Jurkat, Clone E6-1 (cell line): ENCODE measurements around the gene PSMD5.
A peak's percentile ranks its signal among the peaks of the same experiment; 100 is the strongest.
"Not testable (repeated sequence)": the region's sequence is repeated elsewhere in the genome, so short reads cannot be mapped to it uniquely, and the experiment has no call there.

Experiments
- DNase-seq: peaks from one replicate; pipeline ENCODE4 v3.0.0-alpha.2; 2011; ENCODE audit warnings: low read depth, low spot score
- H3K4me3 ChIP-seq: 2 replicates; pipeline ENCODE4 v1.5.1; 2011; ENCODE audit warnings: mild to moderate bottlenecking, low read length, control low read depth, moderate library complexity

The PSMD5 gene

GRCh38 chr9:120830865-120831264, 11.9 kb downstream of the PSMD5 start:
- H3K4me3 ChIP-seq: no peak overlapping the region
- DNase-seq: no peak

GRCh38 chr9:120830151-120830550, 12.6 kb downstream of the PSMD5 start:
- H3K4me3 ChIP-seq: no peak overlapping the region
- DNase-seq: no peak

- H3K4me3 ChIP-seq: no peak overlapping the region
- DNase-seq: no peak
Measured at GRCh38 chr9:120829650-120830049, 13.1 kb downstream of the PSMD5 start.

- DNase-seq: no peak
- H3K4me3 ChIP-seq: no peak overlapping the region
Measured at GRCh38 chr9:120820095-120820494, 22.6 kb downstream of the PSMD5 start.

GRCh38 chr9:120818595-120818994, 24.1 kb downstream of the PSMD5 start:
- no peak for DNase-seq
- H3K4me3 ChIP-seq: no peak overlapping the region

GRCh38 chr9:120815075-120815474, 27.6 kb downstream of the PSMD5 start:
- H3K4me3 ChIP-seq: no peak overlapping the region
- DNase-seq: no peak

- no peak overlapping the region for H3K4me3 ChIP-seq
- no peak for DNase-seq
Measured at GRCh38 chr9:120808931-120809330, 33.8 kb downstream of the PSMD5 start.

- no peak overlapping the region for H3K4me3 ChIP-seq
- DNase-seq: no peak
Measured at GRCh38 chr9:120807607-120808379, 34.9 kb downstream of the PSMD5 start.

GRCh38 chr9:120804784-120805363, 37.8 kb downstream of the PSMD5 start:
- not testable (repeated sequence) for H3K4me3 ChIP-seq

GRCh38 chr9:120801441-120801840, 41.3 kb downstream of the PSMD5 start:
- DNase-seq: no peak
- H3K4me3 ChIP-seq: no peak overlapping the region

More at GRCh38 chr9:120804784-120805363, 37.8 kb downstream of the PSMD5 start:
- not testable (repeated sequence) for DNase-seq

- DNase-seq: peak; percentile 82
Measured at GRCh38 chr9:120792898-120793765, 49.6 kb downstream of the PSMD5 start, which contains the start of gene FBXW2. FBXW2 (minus strand) TSS chr9:120793416; CDS start chr9:120788258, 5,158 bp downstream.

GRCh38 chr9:120791161-120791560, 51.6 kb downstream of the PSMD5 start:
- DNase-seq: no peak
- H3K4me3 ChIP-seq: no peak overlapping the region

More at GRCh38 chr9:120792898-120793765, 49.6 kb downstream of the PSMD5 start, which contains the start of gene FBXW2:
- peak within 1 kb of the TSS; percentile 96 for H3K4me3 ChIP-seq

- DNase-seq: no peak
- H3K4me3 ChIP-seq: no peak overlapping the region
Measured at GRCh38 chr9:120787933-120788332, 54.8 kb downstream of the PSMD5 start.

- H3K4me3 ChIP-seq: no peak overlapping the region
- no peak for DNase-seq
Measured at GRCh38 chr9:120783602-120784047, 59.1 kb downstream of the PSMD5 start.

- no peak for DNase-seq
- no peak overlapping the region for H3K4me3 ChIP-seq
Measured at GRCh38 chr9:120781236-120781635, 61.5 kb downstream of the PSMD5 start.

- no peak overlapping the region for H3K4me3 ChIP-seq
- no peak for DNase-seq
Measured at GRCh38 chr9:120780367-120780766, 62.4 kb downstream of the PSMD5 start.

GRCh38 chr9:120779227-120779626, 63.5 kb downstream of the PSMD5 start:
- H3K4me3 ChIP-seq: no peak overlapping the region
- DNase-seq: no peak

GRCh38 chr9:120778758-120779157, 64.0 kb downstream of the PSMD5 start:
- no peak for DNase-seq
- H3K4me3 ChIP-seq: no peak overlapping the region

GRCh38 chr9:120777229-120777628, 65.5 kb downstream of the PSMD5 start:
- no peak overlapping the region for H3K4me3 ChIP-seq
- DNase-seq: no peak

- no peak for DNase-seq
- H3K4me3 ChIP-seq: no peak overlapping the region
Measured at GRCh38 chr9:120776788-120777187, 65.9 kb downstream of the PSMD5 start.
